H1 (cell line): ENCODE data around the gene CDR2L. TPM values are rescaled to one million over a fixed set of nuclear protein-coding genes. Genes with fewer than 3 reads are reported as not detected.

Experiments
- ATF2 ChIP-seq: IDR thresholded peaks from 2 replicates; pipeline ENCODE4 v1.6.1; 2012; ENCODE audit warnings: low read length, inconsistent platforms
- CBX5 ChIP-seq: fragments of 300-800, 300-1000 bp; sonication (generic); IDR thresholded peaks from 2 replicates; pipeline ENCODE4 v1.7.1; 2016; ENCODE audit warnings: antibody characterized with exemption, low read length, low read depth
- JUN ChIP-seq: IDR thresholded peaks from 2 replicates; pipeline ENCODE4 v1.6.1; 2011; ENCODE audit warnings: low read depth, mild to moderate bottlenecking, improper control_type of control experiment, low read length
- KDM4A ChIP-seq: IDR thresholded peaks from one replicate; pipeline ENCODE4 v1.7.1; 2012; ENCODE audit warnings: low read depth, mild to moderate bottlenecking, moderate library complexity, low read length, inconsistent platforms; ENCODE audit not compliant: severe bottlenecking
- POLR2AphosphoS5 ChIP-seq: IDR thresholded peaks from 2 replicates; pipeline ENCODE4 v1.6.1; 2011; ENCODE audit warnings: low read depth, low read length
- USF2 ChIP-seq: IDR thresholded peaks from 2 replicates; pipeline ENCODE4 v1.6.1; 2011; ENCODE audit warnings: low read length, improper control_type of control experiment
- YY1 ChIP-seq: IDR thresholded peaks from 2 replicates; pipeline ENCODE4 v1.6.1; 2011; ENCODE audit warnings: low read depth, mild to moderate bottlenecking, low read length
- polyA plus RNA-seq, 7 experiments: library from polyadenylated mRNA; depleted of rRNA in 3 of 7; stranded (reverse) in 5 of 7; unstranded in 2 of 7; fragments of >200 nt in 5 of 7; fragments of 200-250 nt in 2 of 7; gene quantifications; 1 replicate in 5 of 7; 2 replicates in 1 of 7; 4 replicates in 1 of 7; pipeline versions ENCODE4 v1.2.1 to v1.2.3, GENCODE V29; 2011 to 2013; ENCODE audit warnings: missing spikeins in 2 of 7, mixed read lengths in 2 of 7
- total RNA-seq: library from RNA; stranded (reverse); fragmentation: NEBNext Ultra II Directional; extraction: Animal tissue kit (Norgen Biotek cat#: 25700); gene quantifications from 2 replicates; pipeline ENCODE4 v1.2.1, GENCODE V29; 2021

CDR2L gene
- total and polyA plus RNA-seq, 2 of the 8 experiments (the other 6 are each of a cell fraction or from before 2014, with no cell fraction given) = 20.4 to 38.1 TPM

- TF ChIP-seq ATF2 (no peak), CBX5 (no peak), KDM4A (no peak), USF2 (no peak), JUN (no peak), POLR2AphosphoS5 (no peak), YY1 (no peak)
These were observed 49.3 kb downstream of the CDR2L start (continued) for GRCh38 chr17:75036643-75037268.
